ENCODE measurements around the gene HYAL1. TPM values are rescaled to one million over a fixed set of nuclear protein-coding genes. Genes with fewer than 3 reads are reported as not detected.
A peak's percentile ranks its signal among the peaks of the same experiment; 100 is the strongest.
"Not testable (repeated sequence)": the region's sequence is repeated elsewhere in the genome, so short reads cannot be mapped to it uniquely, and the experiment has no call there.

Gene HYAL1
- total RNA-seq, 3 donors from 2014 or later = 3.5 to 16.1 (median 4.8) TPM

- H3K27ac ChIP-seq = peak overlapping the region; percentile 94
- H3K9me3 ChIP-seq = no peaks in the 10 kb centered on the region
- peaks cover 18 to 45% of the 10 kb centered on the region in 2 donors for H3K4me1 ChIP-seq
- no peaks in the 10 kb centered on the region for H3K27me3 ChIP-seq
- TF ChIP-seq CTCF (IDR thresholded peaks at IDR 0.05) = no peak
- TF ChIP-seq POLR2A (IDR thresholded peaks at IDR 0.05) = no peak
- TF ChIP-seq POLR2AphosphoS5 (IDR thresholded peaks at IDR 0.05) = no peak
- H3K4me3 ChIP-seq = peak overlapping the region in 2 of 3 donors; percentile 54 to 85
- DNase-seq (ENCODE audit: low spot score in 2 of 2) = no peak
- no peaks in the 10 kb centered on the region for H3K36me3 ChIP-seq
- intact Hi-C loops (cut with DNase I; ENCODE audit: low total_unique reads) = no loop called here
Observed at GRCh38 chr3:50318163-50318562, 14.8 kb upstream of the HYAL1 start.

- no peaks in the 10 kb centered on the region for H3K9me3 ChIP-seq
- no peak for TF ChIP-seq POLR2AphosphoS5 (IDR thresholded peaks at IDR 0.05)
- TF ChIP-seq CTCF (IDR thresholded peaks at IDR 0.05) = no peak
- peaks cover 18 to 39% of the 10 kb centered on the region in 2 donors for H3K4me1 ChIP-seq
- intact Hi-C loops (cut with DNase I; ENCODE audit: low total_unique reads) = no loop called here
- no peaks in the 10 kb centered on the region for H3K27me3 ChIP-seq
- H3K36me3 ChIP-seq = no peaks in the 10 kb centered on the region
- H3K4me3 ChIP-seq = peak overlapping the region in 1 of 3 donors; percentile 85
- peak overlapping the region; percentile 94 for H3K27ac ChIP-seq
- DNase-seq (ENCODE audit: low spot score in 2 of 2) = no peak
Observed at GRCh38 chr3:50317300-50317699, 13.9 kb upstream of the HYAL1 start.

- TF ChIP-seq CTCF (IDR thresholded peaks at IDR 0.05) (no peak), POLR2AphosphoS5 (IDR thresholded peaks at IDR 0.05) (peak in 1 of 3 donors; percentile 44), POLR2A (IDR thresholded peaks at IDR 0.05) (no peak)
- H3K4me1 ChIP-seq = peaks cover 18 to 33% of the 10 kb centered on the region in 2 donors
- peak overlapping the region; percentile 94 for H3K27ac ChIP-seq
- DNase-seq (ENCODE audit: low spot score in 2 of 2) = peak; percentile 88 to 90
- no peaks in the 10 kb centered on the region for H3K9me3 ChIP-seq
- no peaks in the 10 kb centered on the region for H3K27me3 ChIP-seq
- H3K4me3 ChIP-seq = peak overlapping the region in 1 of 3 donors; percentile 85
- H3K36me3 ChIP-seq = no peaks in the 10 kb centered on the region
- intact Hi-C loops (cut with DNase I; ENCODE audit: low total_unique reads) = no loop called here
Observed at GRCh38 chr3:50316657-50317242, 13.4 kb upstream of the HYAL1 start.

- H3K4me1 ChIP-seq = peaks cover 14 to 26% of the 10 kb centered on the region in 2 donors
- DNase-seq (ENCODE audit: low spot score in 2 of 2) = no peak
- no peaks in the 10 kb centered on the region for H3K27me3 ChIP-seq
- H3K4me3 ChIP-seq = no peak overlapping the region
- TF ChIP-seq CTCF (IDR thresholded peaks at IDR 0.05) = no peak
- TF ChIP-seq POLR2A (IDR thresholded peaks at IDR 0.05) = no peak
- TF ChIP-seq POLR2AphosphoS5 (IDR thresholded peaks at IDR 0.05) = no peak
- no peaks in the 10 kb centered on the region for H3K36me3 ChIP-seq
- intact Hi-C loops (cut with DNase I; ENCODE audit: low total_unique reads) = no loop called here
- peak overlapping the region; percentile 48 to 94 for H3K27ac ChIP-seq
- no peaks in the 10 kb centered on the region for H3K9me3 ChIP-seq
Observed at GRCh38 chr3:50314816-50315215, 11.4 kb upstream of the HYAL1 start.

- Histone ChIP-seq H3K27me3 (no peaks in the 10 kb centered on the region), H3K36me3 (no peaks in the 10 kb centered on the region), H3K4me1 (peaks cover 9 to 22% of the 10 kb centered on the region in 2 donors), H3K27ac (peak overlapping the region; percentile 48 to 94), H3K4me3 (no peak overlapping the region), H3K9me3 (no peaks in the 10 kb centered on the region)
- intact Hi-C loops (cut with DNase I; ENCODE audit: low total_unique reads) = no loop called here
- no peak for DNase-seq (ENCODE audit: low spot score in 2 of 2)
- TF ChIP-seq CTCF (IDR thresholded peaks at IDR 0.05) (no peak), POLR2AphosphoS5 (IDR thresholded peaks at IDR 0.05) (no peak), POLR2A (IDR thresholded peaks at IDR 0.05) (no peak)
Observed at GRCh38 chr3:50314342-50314741, 11.0 kb upstream of the HYAL1 start.

DNA sequence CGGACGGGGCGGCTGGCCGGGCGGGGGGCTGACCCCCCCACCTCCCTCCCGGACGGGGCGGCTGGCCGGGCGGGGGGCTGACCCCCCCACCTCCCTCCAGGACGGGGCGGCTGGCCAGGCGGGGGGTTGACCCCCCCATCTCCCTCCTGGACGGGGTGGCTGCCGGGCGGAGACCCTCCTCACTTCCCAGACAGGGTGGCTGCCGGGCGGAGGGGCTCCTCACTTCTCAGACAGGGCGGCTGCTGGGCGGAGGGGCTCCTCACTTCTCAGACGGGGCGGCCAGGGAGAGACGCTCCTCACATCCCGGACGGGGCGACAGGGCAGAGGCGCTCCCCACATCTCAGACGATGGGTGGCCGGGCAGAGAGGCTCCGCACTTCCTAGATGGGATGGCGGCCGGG, 8.7 kb upstream of the HYAL1 start:
- DNase-seq (ENCODE audit: low spot score in 2 of 2); intact Hi-C loops (cut with DNase I; ENCODE audit: low total_unique reads); H3K4me1 ChIP-seq; H3K27me3 ChIP-seq; H3K36me3 ChIP-seq; H3K27ac ChIP-seq; H3K9me3 ChIP-seq; H3K4me3 ChIP-seq: not testable (repeated sequence)

All from breast epithelium (tissue), 4 donors.